Activated gamma-delta T cell (primary cell): ENCODE data around the gene ZNF723.
A peak's percentile ranks its signal among the peaks of the same experiment; 100 is the strongest.
"Not testable (repeated sequence)": the region's sequence is repeated elsewhere in the genome, so short reads cannot be mapped to it uniquely, and the experiment has no call there.

Experiments used
- DNase-seq: peaks from one replicate; lab custom pipeline; 2025; lab: John Stamatoyannopoulos, UW
- total RNA-seq, 2 donors: gene quantifications; one replicate each; lab custom pipeline; 2026; lab: John Stamatoyannopoulos, UW

Gene ZNF723
- 0.04 to 0.10 reads per million in 2 donors for total RNA-seq

DNA sequence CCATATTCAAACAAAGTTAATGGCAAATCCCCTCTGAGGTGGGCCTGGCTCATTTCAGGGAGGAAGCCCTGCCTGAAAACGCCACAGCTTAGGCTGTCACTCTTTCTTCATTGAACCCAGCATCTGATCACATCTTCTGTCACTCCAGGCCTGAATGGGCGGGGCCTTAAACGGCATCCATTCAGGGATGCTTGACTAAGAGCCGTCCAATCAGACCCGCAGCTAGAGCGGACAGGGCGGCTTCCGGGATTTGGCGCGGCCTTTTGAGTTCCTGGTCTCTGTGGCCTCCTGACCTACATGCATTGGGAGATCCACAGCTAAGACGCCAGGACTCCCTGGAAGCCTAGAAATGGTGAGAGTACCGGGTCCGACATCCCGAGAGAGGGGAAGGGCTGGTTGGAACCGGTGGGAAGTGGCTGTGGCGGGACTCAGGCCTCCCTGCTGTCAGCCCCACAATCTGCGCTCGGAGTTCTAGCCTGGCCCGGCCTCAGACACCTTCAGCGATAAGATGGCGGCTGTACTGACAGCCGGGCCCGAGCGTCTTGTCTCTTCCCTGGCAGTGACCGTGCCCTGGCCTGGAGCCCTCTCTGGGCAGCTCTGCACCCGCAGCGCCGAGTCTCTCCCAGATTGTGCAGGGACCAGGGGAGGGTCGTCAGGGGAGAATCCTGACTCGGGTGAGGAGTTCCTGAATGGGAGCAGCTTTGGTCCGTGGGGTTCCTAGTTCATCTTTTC lies at the start of gene ZNF723:
TSS of gene ZNF723 (plus strand) at position 261 of the 732 bp plus-strand sequence. CDS start at position 350, 89 bp downstream.
- DNase-seq = no peak

DNA sequence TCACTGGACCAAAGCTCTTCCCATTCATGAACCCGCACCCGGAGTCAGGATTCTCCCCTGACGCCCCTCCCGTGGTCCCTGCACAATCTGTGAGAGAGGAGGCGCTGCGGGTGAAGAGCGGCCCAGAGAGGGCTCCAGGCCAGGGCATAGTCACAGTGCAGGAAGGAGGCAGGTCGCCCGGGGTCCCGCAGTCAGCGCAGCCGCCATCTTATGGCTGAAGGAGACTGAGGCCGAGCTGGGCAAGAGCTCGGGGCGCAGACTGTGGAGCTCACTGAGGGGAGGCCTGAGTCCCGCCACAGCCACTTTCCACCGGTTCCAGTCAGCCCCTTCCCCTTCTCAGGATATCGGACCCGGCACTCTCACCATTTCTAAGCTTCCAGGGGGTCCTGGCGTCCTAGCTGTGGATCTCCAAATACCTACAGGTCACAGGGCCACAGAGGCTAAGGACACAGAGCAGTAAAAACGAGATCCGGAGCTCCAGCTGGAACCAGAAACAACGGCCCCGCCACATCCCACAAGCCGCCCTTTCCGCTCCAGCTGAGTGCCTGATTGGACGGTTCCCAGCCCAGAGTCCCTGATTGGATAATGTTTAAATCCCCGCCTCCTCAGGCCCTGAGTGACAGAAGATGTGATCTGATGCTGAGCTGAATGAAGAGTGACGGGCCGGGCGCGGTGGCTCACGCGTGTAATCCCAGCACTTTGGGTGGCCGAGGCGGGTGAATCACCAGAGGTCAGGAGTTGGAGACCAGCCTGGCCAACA lies 48.3 kb upstream of the ZNF723 start, which contains the start of gene ZNF99:
TSS of gene ZNF99 (minus strand) at position 501 of the 760 bp plus-strand sequence. CDS start at position 366, 135 bp downstream.
- no peak for DNase-seq

DNA sequence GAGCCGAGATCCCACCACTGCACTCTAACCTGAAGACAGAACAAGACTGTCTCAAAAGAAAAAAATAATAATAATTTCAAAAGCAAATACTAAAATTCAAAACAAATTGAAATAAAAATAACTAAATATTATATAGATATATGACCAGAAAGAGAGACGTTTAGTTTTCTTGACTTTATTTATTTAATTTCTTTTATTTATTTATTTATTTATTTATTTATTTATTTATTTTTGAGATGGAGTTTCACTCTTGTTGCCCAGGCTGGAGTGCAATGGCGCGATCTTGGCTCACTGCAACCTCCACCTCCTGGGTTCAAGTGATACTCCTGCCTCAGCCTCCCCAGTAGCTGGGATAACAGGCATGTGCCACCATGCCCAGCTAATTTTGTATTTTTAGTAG lies 39.2 kb upstream of the ZNF723 start:
- not testable (repeated sequence) for DNase-seq

DNA sequence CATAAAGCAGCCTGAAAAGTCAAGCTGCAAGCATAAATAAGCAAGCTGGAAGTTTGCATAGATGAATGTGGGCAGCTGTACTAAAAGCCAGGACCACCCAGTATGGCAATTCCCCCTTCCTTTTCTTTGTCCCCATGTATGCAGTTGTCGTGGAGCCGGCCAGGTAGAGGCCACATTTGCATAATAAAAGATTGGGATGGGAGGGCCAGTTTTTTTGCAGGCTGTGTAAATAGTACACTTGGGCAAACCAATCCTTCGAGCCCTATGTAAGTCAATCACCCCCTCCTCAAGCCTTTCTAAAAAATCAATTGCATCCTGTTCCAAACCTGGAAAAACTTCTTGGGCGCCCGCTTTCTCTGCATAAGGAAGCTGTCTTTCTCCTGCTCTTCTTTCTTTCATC lies 35.1 kb upstream of the ZNF723 start:
- no peak for DNase-seq

DNA sequence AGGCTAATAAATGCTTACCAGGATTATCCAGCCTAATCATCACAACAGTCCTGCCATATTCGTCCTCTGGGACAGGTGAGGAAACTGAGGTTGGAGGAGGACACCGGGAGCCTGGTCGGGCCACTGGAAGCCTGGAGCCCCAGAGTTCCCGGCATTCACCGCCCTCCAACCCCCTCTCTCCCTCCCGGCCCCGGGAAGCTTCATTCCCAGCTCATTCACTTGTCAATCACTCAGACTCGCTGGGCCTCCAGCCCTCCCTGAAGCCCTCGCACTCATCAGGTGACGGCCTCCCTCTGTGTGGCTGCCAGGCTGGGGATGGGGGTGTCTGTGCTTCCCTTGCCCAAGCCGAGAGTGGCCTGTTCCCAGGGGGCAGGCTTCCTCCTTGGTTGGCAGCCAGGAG lies 25.7 kb upstream of the ZNF723 start:
- DNase-seq = no peak

DNA sequence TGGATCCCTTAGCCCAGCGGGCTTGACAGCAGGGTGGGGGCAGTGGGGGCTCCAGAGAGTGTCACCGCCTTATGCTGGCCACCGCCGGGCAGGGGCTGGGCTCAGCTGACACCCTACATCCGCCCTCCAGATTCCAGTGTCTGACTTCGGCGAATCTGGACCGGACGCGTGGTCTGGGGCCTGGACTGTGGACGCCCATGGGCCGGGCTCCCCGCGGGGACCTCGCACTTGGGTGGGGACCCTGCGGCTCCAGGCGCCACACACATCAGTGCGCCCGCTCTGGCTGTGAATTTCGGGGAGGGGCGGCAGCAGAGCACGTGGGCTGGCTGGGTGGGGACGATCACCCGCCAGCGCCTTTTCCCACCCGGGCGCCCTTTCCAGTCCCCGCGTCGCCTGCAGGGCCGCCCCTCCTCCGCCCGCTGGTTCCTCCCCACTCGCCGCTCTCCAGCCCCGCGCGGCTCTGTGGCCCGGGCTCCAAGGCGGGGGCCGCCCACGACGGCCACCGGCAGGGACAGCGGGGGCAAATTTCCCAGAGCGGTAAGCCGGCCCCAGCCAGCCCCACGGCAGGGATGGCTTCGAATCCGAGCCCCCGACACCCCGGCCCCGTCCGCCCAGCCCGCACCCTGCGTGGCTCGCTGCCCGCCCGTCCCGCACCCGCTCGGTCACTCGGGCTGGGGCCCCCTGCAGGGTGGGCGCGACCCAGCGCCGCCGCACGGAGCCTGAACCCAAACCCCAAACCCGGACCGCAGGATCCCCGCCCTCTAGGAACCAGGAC lies 24.8 kb upstream of the ZNF723 start:
- peak; percentile 5 for DNase-seq

DNA sequence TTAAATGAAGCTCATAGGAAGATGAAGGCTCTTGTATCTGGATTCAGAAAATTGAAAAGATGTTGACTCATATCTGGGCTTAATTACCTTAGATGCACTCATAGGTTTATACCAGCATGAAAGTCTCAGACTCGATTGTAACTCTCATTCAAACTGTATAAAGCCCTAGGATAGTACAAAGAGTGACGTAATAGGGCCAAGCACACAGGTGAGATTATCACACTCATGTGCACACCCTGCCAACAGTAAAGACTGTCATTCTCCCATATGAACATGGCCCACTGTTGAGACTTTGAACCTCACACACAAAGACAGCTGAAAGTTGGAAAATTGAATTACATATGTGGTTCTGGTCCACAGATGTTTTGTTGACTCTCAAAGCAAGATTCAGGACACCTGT lies 18.0 kb upstream of the ZNF723 start:
- no peak for DNase-seq

DNA sequence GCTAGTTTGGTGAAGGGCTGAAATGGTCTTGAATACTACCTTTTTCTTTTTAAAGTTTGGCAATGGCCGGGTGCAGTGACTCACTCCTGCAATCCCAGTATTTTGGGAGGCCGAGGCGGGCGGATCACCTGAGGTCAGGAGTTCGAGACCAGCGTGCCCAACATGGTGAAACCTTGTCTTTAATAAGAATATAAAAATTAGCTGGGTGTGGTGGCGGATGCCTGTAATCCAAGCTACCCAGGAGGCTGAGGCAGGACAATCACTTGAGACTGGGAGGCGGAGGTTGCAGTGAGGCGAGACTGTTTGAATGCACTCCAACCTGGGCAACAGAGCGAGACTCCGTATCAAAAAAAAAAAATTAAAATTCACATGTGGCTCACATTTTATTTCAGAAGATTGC lies 880 bp upstream of the ZNF723 start:
- no peak for DNase-seq

DNA sequence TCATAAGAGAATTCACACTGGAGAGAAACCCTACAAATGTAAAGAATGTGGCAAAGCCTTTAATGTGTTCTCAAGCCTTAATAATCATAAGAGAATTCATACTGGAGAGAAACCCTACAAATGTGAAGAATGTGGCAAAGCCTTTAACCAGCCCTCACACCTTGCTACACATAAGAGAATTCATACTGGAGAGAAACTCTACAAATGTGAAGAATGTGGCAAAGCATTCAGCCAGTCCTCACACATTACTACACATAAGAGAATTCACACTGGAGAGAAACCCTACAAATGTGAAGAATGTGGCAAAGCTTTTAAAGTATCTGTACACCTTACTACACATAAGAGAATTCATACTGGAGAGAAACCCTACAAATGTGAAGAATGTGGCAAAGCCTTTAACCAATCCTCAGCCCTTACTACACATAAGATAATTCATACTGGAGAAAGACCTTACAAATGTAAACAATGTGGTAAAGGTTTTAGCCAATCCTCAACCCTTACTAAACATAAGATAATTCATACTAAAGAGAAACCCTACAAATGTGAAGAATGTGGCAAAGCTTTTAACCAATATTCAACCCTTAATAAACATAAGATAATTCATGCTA lies 25.7 kb downstream of the ZNF723 start:
- DNase-seq = not testable (repeated sequence)

DNA sequence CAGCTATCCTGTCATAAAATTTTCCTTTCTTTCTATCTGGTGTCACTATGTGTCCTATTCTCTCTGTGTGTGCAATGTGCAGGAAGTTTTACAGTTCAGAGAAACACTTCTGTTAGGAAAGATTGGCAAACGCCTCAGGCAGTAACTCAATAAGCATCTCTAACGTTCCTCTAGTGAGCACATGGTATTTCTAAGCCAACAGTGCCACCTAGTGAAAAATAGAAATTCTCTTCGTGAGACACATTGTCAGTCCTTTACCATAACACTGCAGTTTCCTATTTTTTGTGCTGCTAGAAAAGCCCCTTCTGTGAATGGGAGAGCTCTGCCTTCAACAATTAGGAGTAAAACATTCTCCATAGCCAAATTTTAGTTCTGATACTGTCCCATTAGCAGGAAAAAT lies 50.7 kb downstream of the ZNF723 start:
- DNase-seq = no peak

DNA sequence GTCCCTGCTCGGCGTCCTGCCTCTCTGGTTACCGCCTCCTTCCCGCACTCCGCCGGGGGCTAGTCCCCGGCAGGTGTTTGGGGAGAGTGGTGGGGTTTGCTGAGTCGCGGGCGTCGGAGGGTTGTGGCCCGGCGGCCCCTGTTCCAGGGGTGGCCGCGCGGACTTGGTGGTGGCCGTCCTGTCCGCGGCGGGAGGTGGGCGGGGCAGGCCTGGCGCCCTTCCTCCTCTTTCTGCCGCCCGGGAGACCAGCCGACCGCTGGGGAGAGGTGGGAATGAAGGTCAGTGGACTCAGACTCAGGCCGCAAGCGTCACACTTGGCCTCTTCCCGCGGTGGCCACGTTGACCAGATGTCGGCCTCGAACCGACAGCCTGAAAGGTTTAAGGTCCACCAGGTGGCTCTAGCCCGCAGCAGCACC lies 61.8 kb downstream of the ZNF723 start:
- no peak for DNase-seq

DNA sequence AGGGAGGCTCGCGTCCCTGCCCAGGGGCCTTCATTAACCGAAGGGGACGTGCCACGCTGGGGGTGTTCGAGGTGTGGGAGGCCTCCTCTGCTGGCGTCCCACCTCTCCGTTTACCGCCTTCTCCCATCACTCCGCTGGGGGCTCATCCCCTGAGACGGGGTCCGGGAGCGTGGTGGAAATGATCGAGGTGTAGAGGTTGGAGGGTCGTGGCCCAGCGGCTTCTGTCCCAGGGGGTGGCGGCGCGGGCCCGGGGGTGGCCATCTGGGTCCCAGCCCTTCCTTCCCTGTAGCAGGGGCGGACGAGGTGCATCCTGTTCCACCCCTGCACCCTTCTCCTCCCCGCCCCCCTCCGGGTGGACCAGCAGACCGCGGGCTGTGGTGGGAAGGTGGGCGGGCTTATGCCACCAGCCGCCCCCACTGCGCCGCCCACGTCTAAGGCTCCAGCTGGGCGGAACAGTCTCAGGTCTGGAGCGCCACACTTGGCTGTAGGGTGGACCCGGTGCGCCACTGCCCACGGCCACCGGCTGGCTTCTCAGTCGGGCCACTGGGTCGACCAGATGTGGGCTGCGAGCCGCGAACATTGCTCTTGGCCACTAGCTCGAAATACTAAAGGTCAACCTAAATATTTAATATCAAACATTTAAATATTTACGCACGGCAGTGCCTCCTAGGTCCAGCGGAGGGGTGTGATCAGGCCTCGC lies 69.5 kb downstream of the ZNF723 start:
- no peak for DNase-seq
